ENCODE results near the gene ENG.
"Not testable (repeated sequence)": the region's sequence is repeated elsewhere in the genome, so short reads cannot be mapped to it uniquely, and the experiment has no call there.

ENG gene

GRCh38 chr9:127793093-127793708 lies 61.3 kb downstream of the ENG start:
- no peak for DNase-seq (ENCODE audit: low read depth in 2 of 2)

GRCh38 chr9:127792417-127793031 lies 61.9 kb downstream of the ENG start:
- no peak for DNase-seq (ENCODE audit: low read depth in 2 of 2)

GRCh38 chr9:127791085-127791484 lies 63.4 kb downstream of the ENG start:
- no peak for DNase-seq (ENCODE audit: low read depth in 2 of 2)

GRCh38 chr9:127790094-127790855 lies 64.2 kb downstream of the ENG start:
- no peak for DNase-seq (ENCODE audit: low read depth in 2 of 2)

- DNase-seq (ENCODE audit: low read depth in 2 of 2): no peak
These were observed 65.3 kb downstream of the ENG start for GRCh38 chr9:127789179-127789578.

GRCh38 chr9:127788337-127789011 lies 66.0 kb downstream of the ENG start:
- DNase-seq (ENCODE audit: low read depth in 2 of 2): no peak

GRCh38 chr9:127786773-127787104 lies 67.7 kb downstream of the ENG start:
- no peak for DNase-seq (ENCODE audit: low read depth in 2 of 2)

- DNase-seq (ENCODE audit: low read depth in 2 of 2): peak; percentile 83 to 90
These were observed 68.3 kb downstream of the ENG start, which contains the start of gene CDK9 for GRCh38 chr9:127785933-127786772. CDK9 (plus strand) TSS chr9:127786034; CDS start chr9:127786149, 115 bp downstream.

- peak; percentile 79 to 86 for DNase-seq (ENCODE audit: low read depth in 2 of 2)
These were observed 69.2 kb downstream of the ENG start for GRCh38 chr9:127785023-127785932.

GRCh38 chr9:127783111-127784008 lies 71.1 kb downstream of the ENG start:
- DNase-seq (ENCODE audit: low read depth in 2 of 2): peak; percentile 60 to 67

- DNase-seq (ENCODE audit: low read depth in 2 of 2): no peak
These were observed 72.7 kb downstream of the ENG start for GRCh38 chr9:127781806-127782205.

GRCh38 chr9:127780909-127781308 lies 73.5 kb downstream of the ENG start:
- DNase-seq (ENCODE audit: low read depth in 2 of 2): not testable (repeated sequence)

GRCh38 chr9:127780126-127780885 lies 74.2 kb downstream of the ENG start:
- no peak for DNase-seq (ENCODE audit: low read depth in 2 of 2)

GRCh38 chr9:127779136-127779981 lies 75.1 kb downstream of the ENG start:
- peak; percentile 55 to 62 for DNase-seq (ENCODE audit: low read depth in 2 of 2)

GRCh38 chr9:127778280-127779135 lies 76.0 kb downstream of the ENG start, which contains the start of gene SH2D3C:
SH2D3C (minus strand) TSS chr9:127778666; CDS start chr9:127778627, 39 bp downstream.
- DNase-seq (ENCODE audit: low read depth in 2 of 2): peak in 1 of 2 donors; percentile 34

GRCh38 chr9:127777368-127777980 lies 77.0 kb downstream of the ENG start:
- no peak for DNase-seq (ENCODE audit: low read depth in 2 of 2)

Data from stimulated activated CD8-positive, alpha-beta memory T cell treated with anti-CD3 and anti-CD28 coated beads, Interleukin-7, amount 100 ng/mL, for 4 hours (primary cell).